ENCODE data around the gene GCKR.
"Not testable (repeated sequence)": the region's sequence is repeated elsewhere in the genome, so short reads cannot be mapped to it uniquely, and the experiment has no call there.

GCKR gene

DNA sequence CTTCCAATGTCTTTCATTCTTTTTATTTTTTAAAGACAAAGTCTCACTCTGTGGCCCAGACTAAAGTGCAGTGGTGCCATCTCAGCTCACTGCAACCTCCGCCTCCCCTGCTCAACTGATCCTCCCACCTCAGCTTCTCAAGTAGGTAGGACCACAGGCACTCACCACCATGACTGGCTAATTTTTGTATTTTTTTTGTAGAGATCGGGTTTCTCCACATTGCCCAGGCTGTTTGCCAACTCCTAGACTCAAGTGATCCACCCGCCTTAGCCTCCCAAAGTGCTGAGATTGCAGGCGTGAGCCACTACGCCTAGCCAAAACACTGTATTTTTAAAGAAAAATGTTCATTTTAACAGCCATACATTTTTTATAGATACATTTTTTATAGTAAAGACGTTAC, 12.7 kb downstream of the GCKR start:
- no peak for DNase-seq

DNA sequence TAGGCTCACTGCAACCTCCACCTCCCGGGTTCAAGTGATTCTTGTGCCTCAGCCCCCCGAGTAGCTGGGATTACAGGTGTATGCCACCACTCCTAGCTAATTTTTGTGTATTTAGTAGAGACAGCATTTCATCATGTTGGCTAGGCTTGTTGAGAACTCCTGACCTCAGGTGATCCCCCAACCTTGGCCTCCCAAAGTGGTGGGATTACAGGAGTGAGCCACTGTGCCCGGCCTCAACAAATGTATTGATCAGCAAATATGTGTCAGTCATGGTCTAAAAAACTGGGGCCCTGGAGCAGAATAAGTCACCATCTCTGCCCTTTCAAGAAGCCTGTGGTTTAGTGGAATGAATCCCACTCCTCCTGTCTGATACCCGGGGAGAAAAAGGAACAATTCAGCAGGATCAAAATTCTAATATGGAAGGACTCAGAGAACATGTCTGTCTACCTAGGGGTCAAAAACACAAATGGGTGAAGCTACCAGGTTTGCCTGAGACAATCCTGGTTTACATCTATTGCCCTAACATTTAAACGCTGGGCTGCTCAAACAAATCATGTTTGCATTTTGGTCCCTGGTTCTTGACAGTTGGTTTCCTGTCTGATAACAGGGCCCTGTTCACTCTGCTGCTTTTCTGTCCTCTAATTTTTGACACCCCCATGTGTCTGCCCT, 21.6 kb downstream of the GCKR start:
- no peak for DNase-seq

DNA sequence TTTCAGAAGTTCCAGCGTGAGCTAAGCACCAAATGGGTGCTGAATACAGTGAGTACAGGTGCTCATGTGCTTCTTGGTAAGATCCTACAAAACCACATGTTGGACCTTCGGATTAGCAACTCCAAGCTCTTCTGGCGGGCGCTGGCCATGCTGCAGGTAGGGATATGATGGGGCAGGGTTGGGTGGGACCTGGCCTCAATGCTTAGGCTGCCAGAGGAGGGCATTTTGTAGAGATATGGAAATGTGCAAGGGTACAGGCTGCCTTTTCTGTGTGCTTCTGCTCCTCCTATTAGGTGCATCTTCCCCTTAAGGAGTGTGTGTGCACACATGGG, 22.1 kb downstream of the GCKR start:
- no peak for DNase-seq

DNA sequence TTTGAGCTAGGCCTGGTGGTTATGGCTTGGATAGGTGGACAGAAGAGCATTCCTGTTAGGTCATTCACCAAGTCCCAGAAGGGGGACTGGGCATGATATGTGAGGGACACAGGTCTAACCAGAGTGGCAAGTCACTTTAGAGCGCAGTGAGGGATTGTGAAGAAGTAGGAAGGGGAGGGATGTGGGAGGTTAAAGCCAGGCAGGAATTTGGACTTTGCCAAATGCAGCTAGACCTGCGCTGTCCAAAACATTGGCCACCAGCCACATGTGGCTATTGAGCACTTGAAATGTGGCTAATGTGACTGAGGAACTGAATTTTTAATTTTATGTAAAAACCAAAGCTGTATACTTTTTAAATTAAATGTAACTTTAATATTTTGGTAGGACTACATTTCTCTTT, 23.7 kb downstream of the GCKR start:
- no peak for DNase-seq

DNA sequence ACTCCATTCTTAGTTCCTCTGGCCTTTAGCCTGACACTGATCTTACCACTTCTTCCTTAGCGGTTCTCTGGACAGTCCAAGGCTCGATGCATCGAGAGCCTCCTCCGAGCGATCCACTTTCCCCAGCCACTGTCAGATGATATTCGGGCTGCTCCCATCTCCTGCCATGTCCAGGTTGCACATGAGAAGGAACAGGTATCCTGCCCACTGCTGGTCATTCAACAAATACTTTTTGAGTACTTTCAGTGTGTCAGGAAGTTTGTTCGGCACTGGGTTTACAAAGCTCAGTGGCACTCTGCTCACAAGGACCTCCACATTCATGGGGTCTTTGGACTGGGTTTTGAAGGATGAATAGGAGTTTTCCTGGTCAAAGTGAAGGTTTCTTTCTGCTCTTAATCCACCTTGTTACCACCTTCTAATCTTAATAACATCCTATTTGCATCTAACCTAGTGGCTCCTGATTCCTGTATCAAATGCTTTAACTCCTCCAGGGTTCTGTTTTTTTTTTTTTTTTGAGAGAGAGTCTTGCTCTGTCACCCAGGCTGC, 25.8 kb downstream of the GCKR start:
- DNase-seq = no peak

DNA sequence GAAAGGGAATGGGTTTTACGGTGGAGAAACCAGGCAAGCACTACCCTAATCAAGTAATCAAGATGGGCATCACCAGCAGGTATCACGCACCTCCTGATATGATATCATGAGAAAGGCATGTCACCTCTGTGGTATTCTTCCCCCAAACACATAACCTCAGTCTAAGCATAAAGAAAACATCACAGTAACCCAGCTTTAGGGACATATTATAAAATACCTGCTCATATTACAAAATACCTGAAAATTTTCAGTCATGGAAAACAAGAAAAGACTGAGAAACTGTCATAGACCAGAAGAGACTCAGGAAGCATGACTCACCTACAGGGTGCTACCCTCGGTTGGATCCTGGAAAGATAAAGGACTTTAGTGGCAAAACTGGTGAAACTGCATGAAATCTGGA, 30.5 kb downstream of the GCKR start:
- no peak for DNase-seq

DNA sequence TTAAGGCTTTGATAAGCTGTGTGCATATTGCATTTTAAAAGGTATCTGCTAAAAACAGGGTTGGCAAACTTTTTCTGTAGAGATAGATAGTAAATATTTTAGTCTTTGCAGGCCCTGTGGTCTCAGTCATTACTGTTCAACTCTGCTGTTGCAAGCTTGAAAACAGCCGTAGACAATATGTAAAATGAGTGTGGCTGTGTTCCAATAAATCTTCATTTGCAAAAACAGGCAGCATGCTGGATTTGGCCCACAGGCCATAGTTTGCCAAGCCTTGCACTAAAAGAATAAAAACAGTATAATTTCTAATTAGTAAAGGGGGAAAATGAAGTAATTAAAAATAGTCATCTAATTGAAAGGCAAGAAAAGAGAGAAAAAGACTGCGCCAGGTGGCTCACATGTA, 35.3 kb downstream of the GCKR start:
- DNase-seq = no peak

DNA sequence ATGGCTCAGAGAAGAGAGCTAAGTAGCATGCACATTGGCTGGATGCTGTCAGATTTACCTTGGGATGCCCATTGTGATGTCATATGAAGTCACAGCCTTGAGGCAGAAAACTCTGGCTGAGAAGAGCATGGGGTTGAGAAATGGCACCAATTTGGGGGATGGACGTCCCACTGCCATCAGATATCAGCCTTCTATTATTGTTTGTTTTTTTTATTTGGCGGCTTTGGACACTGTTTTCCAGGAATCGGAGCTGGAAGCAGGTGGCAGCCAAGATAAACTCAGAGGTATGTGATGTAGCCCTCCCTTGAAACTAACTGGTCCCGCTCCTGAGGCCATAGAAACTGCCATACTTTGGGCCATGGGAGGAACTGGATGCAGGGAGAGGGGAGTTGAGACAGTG, 40.6 kb downstream of the GCKR start:
- no peak for DNase-seq

DNA sequence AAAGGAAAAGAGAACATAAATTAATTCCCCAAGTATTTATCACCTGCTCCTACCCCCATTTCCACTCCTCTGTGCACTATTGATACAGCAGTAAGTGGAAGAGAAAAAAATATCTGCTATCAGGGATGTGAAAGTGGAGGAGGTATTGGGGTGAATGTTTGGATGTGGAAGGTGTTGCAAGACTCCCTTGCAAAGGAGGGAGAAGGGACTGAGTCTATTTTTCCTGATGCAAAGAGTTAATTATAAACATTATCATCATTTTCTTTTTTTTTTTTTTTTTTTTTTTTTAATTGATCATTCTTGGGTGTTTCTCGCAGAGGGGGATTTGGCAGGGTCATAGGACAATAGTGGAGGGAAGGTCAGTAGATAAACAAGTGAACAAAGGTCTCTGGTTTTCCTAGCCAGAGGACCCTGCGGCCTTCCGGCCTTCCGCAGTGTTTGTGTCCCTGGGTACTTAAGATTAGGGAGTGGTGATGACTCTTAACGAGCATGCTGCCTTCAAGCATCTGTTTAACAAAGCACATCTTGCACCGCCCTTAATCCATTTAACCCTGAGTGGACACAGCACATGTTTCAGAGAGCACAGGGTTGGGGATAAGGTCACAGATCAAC, 42.3 kb downstream of the GCKR start:
- not testable (repeated sequence) for DNase-seq

DNA sequence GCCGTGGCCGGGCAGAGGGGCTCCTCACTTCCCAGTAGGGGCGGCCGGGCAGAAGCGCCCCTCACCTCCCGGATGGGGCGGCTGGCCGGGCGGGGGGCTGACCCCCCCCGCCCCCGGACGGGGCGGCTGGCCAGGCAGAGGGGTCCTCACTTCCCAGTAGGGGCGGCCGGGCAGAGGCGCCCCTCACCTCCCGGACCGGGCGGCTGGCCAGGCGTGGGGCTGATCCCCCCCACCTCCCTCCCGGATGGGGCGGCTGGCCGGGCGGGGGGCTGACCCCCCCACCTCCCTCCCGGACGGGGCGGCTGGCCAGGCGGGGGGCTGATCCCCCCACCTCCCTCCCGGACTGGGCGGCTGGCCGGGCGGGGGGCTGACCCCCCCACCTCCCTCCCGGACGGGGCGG, 43.0 kb downstream of the GCKR start:
- DNase-seq = not testable (repeated sequence)

DNA sequence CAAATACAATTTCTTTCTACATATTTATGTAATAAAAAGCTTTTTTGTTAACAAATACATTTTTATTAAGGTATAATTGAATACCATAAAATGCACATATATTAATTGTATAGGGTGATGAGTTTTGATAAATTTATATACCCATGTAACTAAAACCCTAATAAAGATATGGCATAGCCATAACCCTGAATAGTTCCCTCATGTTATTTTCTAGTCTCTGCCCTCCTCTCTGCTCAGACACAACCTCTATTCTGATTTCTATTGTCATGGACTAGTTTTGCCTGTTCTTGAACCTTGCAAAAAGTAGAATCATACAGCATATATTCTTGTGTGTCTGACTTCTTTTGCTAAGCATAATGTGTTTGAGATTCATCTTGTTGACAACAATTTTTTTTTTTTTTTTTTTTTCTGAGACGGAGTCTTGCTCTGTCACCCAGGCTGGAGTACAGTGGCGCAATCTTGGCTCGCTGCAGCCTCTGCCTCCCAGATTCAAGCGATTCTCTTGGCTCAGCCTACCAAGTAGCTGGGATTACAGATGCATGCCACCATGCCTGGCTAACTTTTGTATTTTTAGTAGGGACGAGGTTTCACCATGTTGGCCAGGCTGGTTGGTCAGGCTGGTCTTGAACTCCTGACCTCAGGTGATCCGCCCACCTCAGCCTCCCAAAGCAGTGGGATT, 47.6 kb downstream of the GCKR start:
- no peak for DNase-seq

DNA sequence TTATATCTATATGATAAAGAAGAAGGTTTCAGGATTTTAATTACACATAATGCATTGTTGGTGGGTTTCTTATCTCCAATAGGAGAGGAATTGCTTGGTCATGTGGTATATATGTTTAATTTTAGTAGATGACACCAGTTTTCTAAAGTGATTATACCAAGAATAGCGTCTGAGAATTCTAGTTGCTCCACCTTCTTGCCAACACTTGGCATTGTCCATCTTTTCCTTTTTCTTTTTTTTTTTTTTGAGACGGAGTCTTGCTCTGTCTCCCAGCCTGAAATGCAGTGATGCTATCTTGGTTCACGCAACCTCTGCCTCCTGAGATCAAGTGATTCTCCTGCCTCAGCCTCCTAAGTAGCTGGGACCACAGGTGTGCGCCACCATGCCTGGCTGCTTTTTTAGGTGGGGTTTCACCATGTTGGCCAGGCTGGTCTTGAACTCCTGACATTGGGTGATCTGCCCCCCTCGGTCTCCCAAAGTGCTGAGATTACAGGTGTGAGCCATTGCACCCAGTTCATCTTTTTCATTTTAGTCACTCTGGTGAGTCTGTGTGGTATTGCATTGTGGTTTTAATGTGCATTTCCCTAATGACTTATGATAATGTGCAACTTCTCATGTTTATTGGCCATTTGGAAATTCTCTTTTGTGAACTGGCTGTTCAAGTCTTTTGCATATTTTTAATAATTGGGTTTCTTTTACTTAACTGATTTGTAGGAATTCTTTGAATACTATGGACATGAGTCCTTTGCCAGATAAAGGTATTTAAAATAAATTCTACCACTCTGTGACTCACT, 48.9 kb downstream of the GCKR start:
- no peak for DNase-seq

DNA sequence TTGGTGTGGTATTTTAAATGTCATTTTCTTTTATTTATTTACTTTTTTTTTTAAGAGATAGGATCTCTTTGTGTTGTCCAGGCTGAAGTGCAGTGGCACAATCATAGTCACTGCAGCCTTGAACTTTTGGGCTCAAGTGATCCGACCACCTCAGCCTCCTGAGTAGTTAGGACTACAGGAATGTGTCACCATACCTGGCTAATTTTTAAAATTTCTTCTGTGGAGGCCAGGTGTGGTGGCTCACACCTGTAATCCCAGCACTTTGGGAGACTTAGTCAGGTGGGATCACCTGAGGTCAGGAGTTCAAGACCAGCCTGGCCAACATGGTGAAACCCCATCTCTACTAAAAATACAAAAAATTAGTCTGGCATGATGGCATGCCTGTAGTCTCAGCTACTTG, 52.7 kb downstream of the GCKR start:
- DNase-seq = no peak

DNA sequence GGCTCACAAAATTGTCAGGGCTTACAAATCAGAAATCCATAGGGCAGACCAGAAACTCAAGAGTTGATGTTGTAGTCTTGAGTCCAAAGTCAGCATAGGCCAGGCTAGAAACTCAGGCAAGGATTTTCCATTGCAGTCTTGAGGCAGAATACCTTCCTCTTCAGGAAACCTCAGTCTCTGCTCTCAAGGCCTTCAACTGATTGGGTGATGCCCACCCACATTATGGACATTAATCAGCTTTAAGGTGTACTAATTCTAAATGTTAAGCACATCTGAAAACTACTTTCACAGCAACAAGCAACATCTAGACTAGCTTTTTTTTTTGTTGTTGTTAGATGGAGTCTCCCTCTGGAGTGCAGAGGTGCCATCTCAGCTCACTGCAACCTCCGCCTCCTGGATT, 54.9 kb downstream of the GCKR start:
- DNase-seq = no peak

DNA sequence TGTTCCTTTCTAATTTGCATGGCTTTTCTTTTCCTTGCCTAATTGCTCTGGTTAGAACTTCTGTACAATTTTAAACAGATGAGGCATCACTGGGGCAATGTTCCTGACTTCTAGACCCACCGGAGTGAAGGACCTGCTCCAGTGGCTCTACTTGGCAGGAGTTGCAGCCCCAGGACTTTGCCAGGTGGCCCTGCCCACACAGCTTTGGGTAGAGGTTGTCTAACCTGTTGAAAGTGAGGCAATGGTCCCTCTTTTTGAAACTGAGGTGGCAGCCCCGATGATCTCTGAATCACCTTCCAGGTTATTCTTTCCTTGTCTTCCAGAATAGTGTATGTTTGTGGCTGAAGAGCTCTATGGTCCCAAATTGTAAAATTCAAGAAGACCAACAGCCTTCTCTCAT, 56.3 kb downstream of the GCKR start:
- DNase-seq = no peak

DNA sequence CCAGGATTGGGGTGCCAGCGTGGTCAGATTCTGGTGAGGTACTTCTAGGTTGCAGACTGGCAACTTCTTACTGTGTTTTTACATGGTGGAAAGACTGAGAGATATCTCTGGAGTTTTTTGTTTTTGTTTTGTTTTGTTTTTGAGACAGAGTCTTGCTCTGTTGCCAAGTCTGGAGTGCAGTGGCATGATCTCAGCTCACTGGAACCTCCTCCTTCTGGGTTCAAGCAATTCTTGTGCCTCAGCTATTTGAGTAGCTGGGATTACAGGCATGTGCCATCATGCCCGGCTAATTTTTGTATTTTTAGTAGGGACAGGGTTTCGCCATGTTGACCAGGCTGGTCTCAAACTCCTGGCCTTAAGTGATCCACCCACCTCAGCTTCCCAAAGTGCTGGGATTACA, 57.8 kb downstream of the GCKR start:
- not testable (repeated sequence) for DNase-seq

DNA sequence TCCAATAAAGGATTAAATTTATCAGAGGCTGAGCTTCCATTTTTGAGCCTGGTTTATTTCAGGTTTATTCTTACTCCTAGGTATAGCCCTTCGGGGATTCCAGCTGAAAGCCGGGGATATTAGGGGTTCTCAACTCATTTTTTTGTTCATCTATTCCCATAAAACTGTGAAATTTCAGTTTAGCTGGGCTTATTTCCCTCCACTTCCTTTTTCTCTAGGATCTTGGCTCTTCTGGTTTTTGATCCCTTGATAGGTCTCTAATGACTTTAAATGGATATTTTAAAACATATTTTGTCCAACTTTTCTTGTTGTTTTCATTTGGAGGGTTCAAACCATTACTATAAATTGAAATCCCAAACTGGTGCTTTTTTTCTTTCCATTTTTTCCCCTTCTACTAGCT, 62.6 kb downstream of the GCKR start:
- DNase-seq = no peak

DNA sequence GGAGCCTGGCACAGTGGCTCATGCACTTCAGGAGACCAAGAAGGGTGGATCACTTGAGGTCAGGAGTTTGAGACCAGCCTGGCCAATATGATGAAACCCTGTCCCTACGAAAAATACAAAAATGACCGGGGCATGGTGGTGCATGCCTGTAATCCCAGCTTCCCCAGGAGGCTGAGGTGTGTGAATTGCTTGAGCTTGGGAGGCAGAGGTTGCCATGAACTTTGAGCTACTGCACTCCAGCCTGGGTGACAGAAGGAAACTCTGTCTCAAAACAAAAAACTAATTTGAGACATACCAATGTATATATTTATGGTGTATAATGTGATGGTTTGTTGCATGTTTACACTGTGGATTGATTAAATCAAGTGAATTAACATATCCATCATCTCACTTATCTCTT, 64.4 kb downstream of the GCKR start:
- no peak for DNase-seq

DNA sequence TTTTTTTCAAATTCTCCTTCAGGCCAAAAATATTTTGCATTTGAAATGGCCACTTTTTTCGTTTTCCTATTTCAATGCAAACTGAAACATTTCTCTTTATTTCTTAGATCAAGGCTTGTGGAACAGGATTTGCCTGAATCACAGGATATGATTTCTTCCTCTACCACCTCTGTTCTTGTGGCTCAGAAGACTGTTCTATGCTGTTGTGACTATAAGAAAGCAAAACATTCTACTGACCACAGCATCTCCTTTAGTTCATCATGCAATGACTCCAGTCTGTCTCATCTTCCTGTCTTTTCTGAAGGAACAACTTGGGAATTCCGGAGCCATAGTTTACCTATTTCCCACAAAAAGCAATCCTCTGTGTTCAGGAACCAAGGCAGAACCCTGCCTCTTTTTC, 70.0 kb downstream of the GCKR start:
- DNase-seq = peak in 1 of 2 experiments; percentile 44

DNA sequence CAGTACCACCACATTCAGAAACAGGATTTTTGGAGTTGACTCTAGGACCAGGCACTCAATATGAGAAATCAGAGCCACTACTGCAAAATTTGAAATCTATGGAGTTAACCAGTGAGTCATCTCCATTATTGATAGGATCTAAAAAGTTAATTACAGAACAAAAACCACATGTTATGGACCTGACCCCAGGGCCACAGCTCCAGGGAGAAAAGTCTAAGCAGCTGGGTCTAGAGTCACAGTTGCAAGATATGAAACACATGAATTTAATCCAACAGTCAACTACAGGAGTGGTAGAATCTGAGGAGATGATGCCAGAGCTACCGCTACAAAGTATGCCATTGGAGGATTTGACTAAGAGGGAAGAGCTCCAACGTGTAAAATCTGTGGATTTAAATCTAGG, 72.8 kb downstream of the GCKR start:
- DNase-seq = no peak

DNA sequence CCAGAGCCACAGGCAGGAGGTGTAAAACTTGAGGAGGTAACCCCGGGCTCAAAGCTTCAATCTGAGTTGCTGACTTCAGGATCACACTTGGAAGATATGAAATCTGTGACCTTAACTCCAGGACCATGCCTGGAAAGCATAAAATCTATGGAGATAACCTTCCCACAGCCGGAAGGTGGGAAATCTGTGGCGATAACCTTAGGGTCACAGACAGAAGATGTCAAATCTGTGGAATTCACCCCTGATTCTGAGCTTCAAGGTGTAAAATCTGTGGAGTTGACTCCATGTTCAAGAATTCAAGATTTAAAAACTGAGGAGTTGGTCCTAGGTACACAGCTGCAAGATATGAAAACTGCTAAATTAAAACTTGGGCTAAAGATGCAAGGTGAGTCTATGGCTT, 74.6 kb downstream of the GCKR start:
- no peak for DNase-seq

DNA sequence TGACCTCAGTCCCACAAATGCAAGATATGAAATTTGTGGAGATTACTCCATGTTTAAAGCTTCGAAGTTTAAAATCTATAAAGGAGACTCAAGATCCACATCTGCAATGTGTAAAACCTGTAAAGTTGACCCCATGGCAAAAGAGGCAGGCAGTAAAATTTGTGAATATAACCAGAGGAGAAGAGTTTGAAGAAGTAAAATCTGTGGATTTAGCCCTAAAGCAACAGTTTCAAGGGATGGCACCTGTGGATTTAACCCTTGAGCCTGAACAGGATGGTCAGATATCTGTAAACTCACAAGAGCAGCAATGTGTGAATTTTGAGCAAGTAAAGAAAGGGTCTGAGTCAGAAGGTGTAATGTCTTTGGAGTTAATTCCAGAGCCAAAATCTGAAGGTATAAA, 75.0 kb downstream of the GCKR start:
- DNase-seq = no peak

DNA sequence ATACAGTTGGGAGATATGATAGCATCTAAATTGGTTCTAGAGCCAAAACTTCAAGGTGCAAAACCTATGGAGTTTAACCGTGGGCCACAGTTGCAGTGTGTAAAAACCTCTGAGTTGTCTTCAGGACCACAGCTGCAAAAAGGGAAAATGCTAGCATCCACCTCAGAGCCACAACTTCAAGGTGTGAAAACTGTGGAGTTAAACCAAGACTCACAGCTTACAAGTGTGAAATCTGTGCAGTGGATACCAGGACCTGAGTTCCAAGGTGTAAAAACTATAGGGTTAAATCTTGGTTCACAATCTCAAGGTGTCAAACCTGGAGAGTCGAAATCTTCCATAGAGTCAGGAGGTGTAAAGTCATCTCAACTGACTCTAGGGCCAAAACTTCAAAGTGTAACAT, 75.8 kb downstream of the GCKR start:
- DNase-seq = no peak

DNA sequence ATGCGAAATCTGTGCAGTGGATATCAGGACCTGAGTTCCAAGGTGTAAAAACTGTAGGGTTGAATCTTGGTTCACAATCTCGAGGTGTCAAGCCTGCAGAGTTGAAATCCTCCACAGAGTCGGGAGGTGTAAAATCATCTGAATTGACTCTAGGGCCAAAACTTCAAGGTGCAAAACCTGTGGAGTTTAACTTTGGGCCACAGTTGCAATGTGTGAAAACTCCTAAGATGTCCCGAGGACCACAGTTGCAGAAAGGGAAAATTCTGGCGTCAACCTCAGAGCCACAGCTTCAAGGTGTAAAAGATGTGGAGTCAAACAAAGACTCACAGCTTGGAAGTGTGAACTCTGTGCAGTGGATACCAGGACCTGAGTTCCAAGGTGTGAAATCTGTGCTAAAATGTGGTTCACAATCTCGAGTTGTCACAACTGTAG, 76.4 kb downstream of the GCKR start:
- no peak for DNase-seq
